Measurements from ENCODE around the gene THSD4. TPM values are rescaled to one million over a fixed set of nuclear protein-coding genes. Genes with fewer than 3 reads are reported as not detected.
A peak's percentile ranks its signal among the peaks of the same experiment; 100 is the strongest.

THSD4 gene
- total and polyA plus RNA-seq, 2 of the 4 experiments (the other 2 are of a cell fraction): 25.5 to 31.1 TPM

DNA sequence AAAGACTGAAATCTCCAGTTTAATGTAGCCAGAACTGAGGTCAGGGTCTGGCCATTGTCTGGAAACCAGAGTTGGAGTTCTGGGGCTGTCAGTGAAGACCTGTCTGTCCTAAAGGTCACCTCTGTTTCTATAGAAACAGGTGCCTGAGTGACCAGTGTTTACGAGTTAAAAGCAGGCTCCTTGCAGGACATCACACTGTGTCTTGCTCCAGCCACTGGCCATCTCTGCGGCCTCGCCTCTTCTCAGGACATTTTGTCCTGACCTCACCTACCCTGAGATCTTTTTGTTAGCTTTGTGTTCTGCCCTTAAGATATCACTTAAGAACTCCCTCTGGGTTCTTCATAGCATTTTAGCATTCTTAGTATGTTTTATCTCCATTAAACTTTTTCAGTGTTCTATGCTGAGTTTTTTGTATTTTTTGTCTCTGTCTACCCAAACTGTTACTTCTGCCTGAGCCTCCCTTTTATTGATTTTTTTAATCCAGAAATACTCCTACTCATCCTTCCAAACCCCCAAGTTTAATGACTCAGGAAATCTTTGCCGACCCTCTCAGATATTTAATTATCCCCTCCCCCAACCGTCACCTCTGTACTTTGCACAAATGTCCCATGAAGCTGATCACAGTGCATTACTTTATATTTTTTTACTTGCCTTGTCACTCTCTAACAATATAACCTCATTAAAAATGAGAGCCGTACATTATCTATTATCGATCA is 223.7 kb downstream of the THSD4 start:
- no TSS peak for BruUV-seq (replicated peaks)
- ATAC-seq (ENCODE audit: low read depth): no peak
- H3K27ac ChIP-seq (ENCODE audit: insufficient read depth, low read length): no peak overlapping the region
- peak overlapping the region; percentile 48 for H2AK5ac ChIP-seq (ENCODE audit: low read depth, low read length)
- H3K9me3 ChIP-seq (ENCODE audit: control insufficient read depth, insufficient read depth, low read length): no peaks in the 10 kb centered on the region
- peak overlapping the region; percentile 25 to 41 for H4K8ac ChIP-seq (ENCODE audit: low read depth in 2 of 2, low read length in 2 of 2)
- H2AK9ac ChIP-seq (replicated peaks; ENCODE audit: low read depth, low read length, poor library complexity): no peak overlapping the region
- H2BK15ac ChIP-seq (ENCODE audit: low read depth, low read length): peak overlapping the region; percentile 28; the same call in 1 of the 3 replicates
- 100% methylated on average over 1 of the region's 7 CpGs; no CpG with 5 or more reads in 1 of the 2 experiments for WGBS, 2 experiments (ENCODE audit: extremely low coverage in 2 of 2, insufficient read length in 1 of 2)
- peaks cover 26% of the 10 kb centered on the region for H3K4me1 ChIP-seq (ENCODE audit: control insufficient read depth, insufficient read depth, low read length)
- H3K23ac ChIP-seq (ENCODE audit: low read depth, low read length): no peak overlapping the region
- H3K4me3 ChIP-seq (ENCODE audit: insufficient read depth, low read depth, low read length): no peak overlapping the region
- H2AFZ ChIP-seq (replicated peaks; ENCODE audit: low read length, poor library complexity): no peak overlapping the region
- no peak for DNase-seq
- peak overlapping the region; percentile 21 for H2BK120ac ChIP-seq (ENCODE audit: low read depth, low read length)
- no peak overlapping the region for H3K9ac ChIP-seq (ENCODE audit: low read depth, low read length)
- peaks cover 9% of the 10 kb centered on the region for H3K36me3 ChIP-seq (ENCODE audit: control insufficient read depth, insufficient read depth, low read length)
- H3K18ac ChIP-seq (ENCODE audit: low read depth, low read length): peak overlapping the region; percentile 17; the same call in 1 of the 2 replicates
- H3K4me2 ChIP-seq (ENCODE audit: low read depth, low read length): no peak overlapping the region
- H4K91ac ChIP-seq (ENCODE audit: insufficient read depth, low read depth, low read length): peak overlapping the region; percentile 52; the same call in 1 of the 2 replicates
- H2BK20ac ChIP-seq (ENCODE audit: low read depth, low read length): peak overlapping the region; percentile 38; the same call in 1 of the 2 replicates
- ChIA-PET POLR2A (ENCODE audit: unreplicated experiment) (no interaction called here), CTCF (no interaction called here)
- H4K5ac ChIP-seq (ENCODE audit: low read depth, low read length): 0 out of 2 replicates have a peak overlapping the region, but pooled peaks have one; percentile 1
- no peak overlapping the region for H3K56ac ChIP-seq (ENCODE audit: extremely low read depth, insufficient read depth, low read length)
- no peak for TF ChIP-seq SMC3 (IDR thresholded peaks at IDR 0.05; ENCODE audit: low read depth, low read length)
- TF ChIP-seq, protein P1, sequence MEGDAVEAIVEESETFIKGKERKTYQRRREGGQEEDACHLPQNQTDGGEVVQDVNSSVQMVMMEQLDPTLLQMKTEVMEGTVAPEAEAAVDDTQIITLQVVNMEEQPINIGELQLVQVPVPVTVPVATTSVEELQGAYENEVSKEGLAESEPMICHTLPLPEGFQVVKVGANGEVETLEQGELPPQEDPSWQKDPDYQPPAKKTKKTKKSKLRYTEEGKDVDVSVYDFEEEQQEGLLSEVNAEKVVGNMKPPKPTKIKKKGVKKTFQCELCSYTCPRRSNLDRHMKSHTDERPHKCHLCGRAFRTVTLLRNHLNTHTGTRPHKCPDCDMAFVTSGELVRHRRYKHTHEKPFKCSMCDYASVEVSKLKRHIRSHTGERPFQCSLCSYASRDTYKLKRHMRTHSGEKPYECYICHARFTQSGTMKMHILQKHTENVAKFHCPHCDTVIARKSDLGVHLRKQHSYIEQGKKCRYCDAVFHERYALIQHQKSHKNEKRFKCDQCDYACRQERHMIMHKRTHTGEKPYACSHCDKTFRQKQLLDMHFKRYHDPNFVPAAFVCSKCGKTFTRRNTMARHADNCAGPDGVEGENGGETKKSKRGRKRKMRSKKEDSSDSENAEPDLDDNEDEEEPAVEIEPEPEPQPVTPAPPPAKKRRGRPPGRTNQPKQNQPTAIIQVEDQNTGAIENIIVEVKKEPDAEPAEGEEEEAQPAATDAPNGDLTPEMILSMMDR (conservative IDR thresholded peaks at IDR 0.05; ENCODE audit: low read depth, low read length): no peak
- TF ChIP-seq BHLHE40 (IDR thresholded peaks at IDR 0.05; ENCODE audit: low read depth, low read length): no peak
- no peak for TF ChIP-seq MAFK (IDR thresholded peaks at IDR 0.05; ENCODE audit: low read depth, low read length)
- no peak for TF ChIP-seq CHD1 (IDR thresholded peaks at IDR 0.05; ENCODE audit: low read depth, low read length)
- TF ChIP-seq NFE2L2 (IDR thresholded peaks at IDR 0.05; ENCODE audit: low read depth, low read length): no peak
- no peak for TF ChIP-seq FOS (IDR thresholded peaks at IDR 0.05; ENCODE audit: low read depth, low read length)
- TF ChIP-seq, protein P2, sequence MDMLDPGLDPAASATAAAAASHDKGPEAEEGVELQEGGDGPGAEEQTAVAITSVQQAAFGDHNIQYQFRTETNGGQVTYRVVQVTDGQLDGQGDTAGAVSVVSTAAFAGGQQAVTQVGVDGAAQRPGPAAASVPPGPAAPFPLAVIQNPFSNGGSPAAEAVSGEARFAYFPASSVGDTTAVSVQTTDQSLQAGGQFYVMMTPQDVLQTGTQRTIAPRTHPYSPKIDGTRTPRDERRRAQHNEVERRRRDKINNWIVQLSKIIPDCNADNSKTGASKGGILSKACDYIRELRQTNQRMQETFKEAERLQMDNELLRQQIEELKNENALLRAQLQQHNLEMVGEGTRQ (IDR thresholded peaks at IDR 0.05; ENCODE audit: low read depth, low read length): no peak
- peak overlapping the region; percentile 26; the same call in 1 of the 2 replicates for H3K14ac ChIP-seq (replicated peaks; ENCODE audit: low read depth, low read length)
- intact Hi-C loops (cut with micrococcal nuclease): no loop called here
- H2BK5ac ChIP-seq (ENCODE audit: low read depth, low read length, poor library complexity, severe bottlenecking): no peak overlapping the region
- H3K9me1 ChIP-seq (ENCODE audit: insufficient read depth, low read length): peaks cover 18% of the 10 kb centered on the region
- no peaks in the 10 kb centered on the region for H4K20me1 ChIP-seq (ENCODE audit: insufficient read depth, low read length)
- H3K79me1 ChIP-seq (ENCODE audit: low read depth in 1 of 2, low read length in 2 of 2): peaks cover 13 to 23% of the 10 kb centered on the region in 2 experiments; a peak in 3 of 4 replicates
- H3K4ac ChIP-seq (ENCODE audit: low read depth, low read length): peak overlapping the region; percentile 14
- H3K27me3 ChIP-seq (ENCODE audit: control insufficient read depth, insufficient read depth, low read length): no peaks in the 10 kb centered on the region
- dilution Hi-C loops (cut with HindIII; ENCODE audit: low sequenced_read_pairs, unreplicated experiment): no loop called here
- in situ Hi-C loops (cut with MboI; ENCODE audit: low sequenced_read_pairs): no loop called here

Data from IMR-90 (cell line).